GM21576 (cell line): ENCODE measurements around the gene COX14.
"Not testable (repeated sequence)": the region's sequence is repeated elsewhere in the genome, so short reads cannot be mapped to it uniquely, and the experiment has no call there.

Experiments used
- ATAC-seq: cut with Tn5 transposase; IDR thresholded peaks from one replicate; pipeline ENCODE4 v1.9.1; 2021; ENCODE audit warnings: mild to moderate bottlenecking, moderate library complexity; ENCODE audit not compliant: unreplicated experiment

Gene COX14

GRCh38 chr12:50107416-50108268 is 4.4 kb upstream of the COX14 start:
- no peak for ATAC-seq

- no peak for ATAC-seq
Observed at GRCh38 chr12:50109319-50109718, 2.7 kb upstream of the COX14 start.

GRCh38 chr12:50110127-50110761 is 1.8 kb upstream of the COX14 start:
- no peak for ATAC-seq

GRCh38 chr12:50110762-50111351 is 1.2 kb upstream of the COX14 start:
- no peak for ATAC-seq

- ATAC-seq, result no peak
Observed at GRCh38 chr12:50111395-50111692, 692 bp upstream of the COX14 start.

GRCh38 chr12:50112456-50113218 is 601 bp downstream of the COX14 start:
- no peak for ATAC-seq

- ATAC-seq, result no peak
Observed at GRCh38 chr12:50117057-50117622, 5.1 kb downstream of the COX14 start.

GRCh38 chr12:50119387-50119786 is 7.4 kb downstream of the COX14 start:
- ATAC-seq, result no peak

- no peak for ATAC-seq
Observed at GRCh38 chr12:50120521-50120920, 8.5 kb downstream of the COX14 start.

- ATAC-seq, result no peak
Observed at GRCh38 chr12:50120953-50121352, 8.9 kb downstream of the COX14 start.

- no peak for ATAC-seq
Observed at GRCh38 chr12:50121641-50122040, 9.6 kb downstream of the COX14 start.

GRCh38 chr12:50123203-50123602 is 11.2 kb downstream of the COX14 start:
- ATAC-seq, result no peak

- no peak for ATAC-seq
Observed at GRCh38 chr12:50127546-50127945, 15.5 kb downstream of the COX14 start.

GRCh38 chr12:50129290-50129689 is 17.3 kb downstream of the COX14 start:
- no peak for ATAC-seq

GRCh38 chr12:50132505-50133135 is 20.6 kb downstream of the COX14 start:
- no peak for ATAC-seq

- ATAC-seq, result no peak
Observed at GRCh38 chr12:50142993-50143392, 31.0 kb downstream of the COX14 start.

- ATAC-seq, result no peak
Observed at GRCh38 chr12:50145439-50145838, 33.4 kb downstream of the COX14 start.

- ATAC-seq, result no peak
Observed at GRCh38 chr12:50147281-50147680, 35.2 kb downstream of the COX14 start.

GRCh38 chr12:50148011-50148410 is 36.0 kb downstream of the COX14 start:
- not testable (repeated sequence) for ATAC-seq

GRCh38 chr12:50149311-50149710 is 37.3 kb downstream of the COX14 start:
- no peak for ATAC-seq
